Measurements from ENCODE around the gene C16orf95. TPM values are rescaled to one million over a fixed set of nuclear protein-coding genes. Genes with fewer than 3 reads are reported as not detected.
"Not testable (repeated sequence)": the region's sequence is repeated elsewhere in the genome, so short reads cannot be mapped to it uniquely, and the experiment has no call there.

Gene C16orf95
- total and polyA plus RNA-seq, 2 experiments from 2014 or later = 4.7 to 6.6 TPM

GRCh38 chr16:87342504-87342903 is 25.3 kb upstream of the C16orf95 start:
- no peak overlapping the region for H3K27ac ChIP-seq
- 96% methylated on average over 20 of the region's 20 CpGs for WGBS (ENCODE audit: low lambda C conversion rate, missing lambda C conversion rate)
- H3K4me2 ChIP-seq = no peak overlapping the region
- H2AFZ ChIP-seq = no peak overlapping the region
- no peak for DNase-seq (ENCODE audit: low spot score)
- H3K27me3 ChIP-seq = no peaks in the 10 kb centered on the region
- no peak overlapping the region for H3K4me3 ChIP-seq
- H3K79me2 ChIP-seq = peaks cover 3% of the 10 kb centered on the region
- H3K36me3 ChIP-seq (replicated peaks; ENCODE audit: insufficient read depth, low read depth) = no peaks in the 10 kb centered on the region
- no peaks in the 10 kb centered on the region for H4K20me1 ChIP-seq (ENCODE audit: insufficient read depth, poor library complexity, severe bottlenecking)
- TF ChIP-seq EZH2phosphoT487 (IDR thresholded peaks at IDR 0.05; ENCODE audit: low read depth, severe bottlenecking, unreplicated experiment) (no peak), EZH2 (IDR thresholded peaks at IDR 0.05; ENCODE audit: borderline replicate concordance) (no peak), CTCF (IDR thresholded peaks at IDR 0.05; ENCODE audit: poor library complexity) (no peak)
- no peaks in the 10 kb centered on the region for H3K9me3 ChIP-seq (ENCODE audit: low read depth)
- no peaks in the 10 kb centered on the region for H3K4me1 ChIP-seq (ENCODE audit: insufficient read depth)
- no peaks in the 10 kb centered on the region for H3K9me2 ChIP-seq (replicated peaks; ENCODE audit: insufficient read depth)

GRCh38 chr16:87340198-87340597 is 23.0 kb upstream of the C16orf95 start:
- no peak overlapping the region for H3K27ac ChIP-seq
- no peak overlapping the region for H2AFZ ChIP-seq
- no peak overlapping the region for H3K4me2 ChIP-seq
- TF ChIP-seq CTCF (IDR thresholded peaks at IDR 0.05; ENCODE audit: poor library complexity) = no peak
- no peak for TF ChIP-seq EZH2 (IDR thresholded peaks at IDR 0.05; ENCODE audit: borderline replicate concordance)
- TF ChIP-seq EZH2phosphoT487 (IDR thresholded peaks at IDR 0.05; ENCODE audit: low read depth, severe bottlenecking, unreplicated experiment) = no peak
- H3K9me2 ChIP-seq (replicated peaks; ENCODE audit: insufficient read depth) = no peaks in the 10 kb centered on the region
- no peaks in the 10 kb centered on the region for H3K4me1 ChIP-seq (ENCODE audit: insufficient read depth)
- H3K9me3 ChIP-seq (ENCODE audit: low read depth) = no peaks in the 10 kb centered on the region
- 97% methylated on average over 5 of the region's 5 CpGs for WGBS (ENCODE audit: low lambda C conversion rate, missing lambda C conversion rate)
- no peak overlapping the region for H3K4me3 ChIP-seq
- H3K27me3 ChIP-seq = no peaks in the 10 kb centered on the region
- H3K36me3 ChIP-seq (replicated peaks; ENCODE audit: insufficient read depth, low read depth) = no peaks in the 10 kb centered on the region
- no peaks in the 10 kb centered on the region for H3K79me2 ChIP-seq
- DNase-seq (ENCODE audit: low spot score) = no peak
- no peaks in the 10 kb centered on the region for H4K20me1 ChIP-seq (ENCODE audit: insufficient read depth, poor library complexity, severe bottlenecking)

- DNase-seq (ENCODE audit: low spot score); H3K9me2 ChIP-seq (replicated peaks; ENCODE audit: insufficient read depth); H3K36me3 ChIP-seq (replicated peaks; ENCODE audit: insufficient read depth, low read depth); H4K20me1 ChIP-seq (ENCODE audit: insufficient read depth, poor library complexity, severe bottlenecking); H3K4me2 ChIP-seq; H3K4me3 ChIP-seq; H2AFZ ChIP-seq; H3K9me3 ChIP-seq (ENCODE audit: low read depth); H3K4me1 ChIP-seq (ENCODE audit: insufficient read depth); H3K79me2 ChIP-seq; H3K27ac ChIP-seq; H3K27me3 ChIP-seq: not testable (repeated sequence)
- WGBS (ENCODE audit: low lambda C conversion rate, missing lambda C conversion rate) = 97% methylated on average over 11 of the region's 11 CpGs
Observed at GRCh38 chr16:87339724-87340105, 22.5 kb upstream of the C16orf95 start.

GRCh38 chr16:87339086-87339723 is 22.0 kb upstream of the C16orf95 start:
- no peaks in the 10 kb centered on the region for H3K79me2 ChIP-seq
- TF ChIP-seq CTCF (IDR thresholded peaks at IDR 0.05; ENCODE audit: poor library complexity) (no peak), EZH2 (IDR thresholded peaks at IDR 0.05; ENCODE audit: borderline replicate concordance) (no peak), EZH2phosphoT487 (IDR thresholded peaks at IDR 0.05; ENCODE audit: low read depth, severe bottlenecking, unreplicated experiment) (no peak)
- no peaks in the 10 kb centered on the region for H3K36me3 ChIP-seq (replicated peaks; ENCODE audit: insufficient read depth, low read depth)
- no peaks in the 10 kb centered on the region for H3K9me2 ChIP-seq (replicated peaks; ENCODE audit: insufficient read depth)
- H3K4me3 ChIP-seq = no peak overlapping the region
- no peaks in the 10 kb centered on the region for H4K20me1 ChIP-seq (ENCODE audit: insufficient read depth, poor library complexity, severe bottlenecking)
- H3K4me1 ChIP-seq (ENCODE audit: insufficient read depth) = no peaks in the 10 kb centered on the region
- WGBS (ENCODE audit: low lambda C conversion rate, missing lambda C conversion rate) = 94% methylated on average over 17 of the region's 17 CpGs
- H3K9me3 ChIP-seq (ENCODE audit: low read depth) = no peaks in the 10 kb centered on the region
- no peak overlapping the region for H3K4me2 ChIP-seq
- no peak for DNase-seq (ENCODE audit: low spot score)
- H3K27ac ChIP-seq = no peak overlapping the region
- no peak overlapping the region for H2AFZ ChIP-seq
- no peaks in the 10 kb centered on the region for H3K27me3 ChIP-seq

All from hepatocyte (in vitro differentiated cells).